Esophagus muscularis mucosa (tissue), 4 donors: ENCODE data around the gene CHD2.
A peak's percentile ranks its signal among the peaks of the same experiment; 100 is the strongest.

ENCODE experiments used
- EP300 ChIP-seq: sonication (generic); formaldehyde crosslinking; IDR thresholded peaks from one replicate; pipeline ENCODE4 v1.6.1; 2017; ENCODE audit warnings: antibody characterized with exemption
- POLR2A ChIP-seq: fragments of 450-650 bp; IDR thresholded peaks from one replicate; pipeline ENCODE4 v1.6.1; 2017; ENCODE audit warnings: antibody characterized with exemption, moderate library complexity, mild to moderate bottlenecking, low read depth
- POLR2AphosphoS5 ChIP-seq, 2 donors: sonication (generic); formaldehyde crosslinking; IDR thresholded peaks; one replicate each; pipeline ENCODE4 v1.6.1; 2017; ENCODE audit warnings: antibody characterized with exemption in 2 of 2
- TF ChIP-seq, protein P1 (sequence below), 3 experiments: fragments of 200-600 bp in 2 of 3; fragments of 450-650 bp in 1 of 3; sonication (generic) in 2 of 3; IDR thresholded peaks; one replicate each; pipeline ENCODE4 v1.5.1; 2017 to 2019; ENCODE audit warnings: antibody characterized with exemption in 3 of 3, mild to moderate bottlenecking in 2 of 3, moderate library complexity in 1 of 3

GRCh38 chr15:92899948-92900730, at the start of gene CHD2:
- TF ChIP-seq, protein P1, sequence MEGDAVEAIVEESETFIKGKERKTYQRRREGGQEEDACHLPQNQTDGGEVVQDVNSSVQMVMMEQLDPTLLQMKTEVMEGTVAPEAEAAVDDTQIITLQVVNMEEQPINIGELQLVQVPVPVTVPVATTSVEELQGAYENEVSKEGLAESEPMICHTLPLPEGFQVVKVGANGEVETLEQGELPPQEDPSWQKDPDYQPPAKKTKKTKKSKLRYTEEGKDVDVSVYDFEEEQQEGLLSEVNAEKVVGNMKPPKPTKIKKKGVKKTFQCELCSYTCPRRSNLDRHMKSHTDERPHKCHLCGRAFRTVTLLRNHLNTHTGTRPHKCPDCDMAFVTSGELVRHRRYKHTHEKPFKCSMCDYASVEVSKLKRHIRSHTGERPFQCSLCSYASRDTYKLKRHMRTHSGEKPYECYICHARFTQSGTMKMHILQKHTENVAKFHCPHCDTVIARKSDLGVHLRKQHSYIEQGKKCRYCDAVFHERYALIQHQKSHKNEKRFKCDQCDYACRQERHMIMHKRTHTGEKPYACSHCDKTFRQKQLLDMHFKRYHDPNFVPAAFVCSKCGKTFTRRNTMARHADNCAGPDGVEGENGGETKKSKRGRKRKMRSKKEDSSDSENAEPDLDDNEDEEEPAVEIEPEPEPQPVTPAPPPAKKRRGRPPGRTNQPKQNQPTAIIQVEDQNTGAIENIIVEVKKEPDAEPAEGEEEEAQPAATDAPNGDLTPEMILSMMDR (IDR thresholded peaks at IDR 0.05): no peak
- TF ChIP-seq POLR2A (peak; percentile 78), EP300 (no peak), POLR2AphosphoS5 (IDR thresholded peaks at IDR 0.05) (peak; percentile 92 to 96)
